Common myeloid progenitor, CD34-positive (primary cell): ENCODE data around the gene SUMO3. TPM values are rescaled to one million over a fixed set of nuclear protein-coding genes. Genes with fewer than 3 reads are reported as not detected.

Source experiments
- CTCF ChIA-PET: fragments of 350-600 bp; sonication (Branson Sonifier 250); formaldehyde crosslinking; loops from one replicate; lab custom pipeline; 2021; ENCODE audit warnings: antibody characterized with exemption; lab: Charles Lee
- POLR2A ChIA-PET: fragments of 350-600 bp; sonication (Branson Sonifier 250); formaldehyde crosslinking; loops from one replicate; lab custom pipeline; 2021; ENCODE audit warnings: antibody characterized with exemption; lab: Charles Lee
- DNase-seq, 3 donors: peaks; one replicate each; pipeline versions ENCODE4 v3.0.0 to v3.0.0-alpha.2; 2013
- H3K27ac ChIP-seq, 2 experiments: 1 replicate in 1 of 2; 2 replicates in 1 of 2; pipeline ENCODE4 v1.7.0; 2013; ENCODE audit warnings: inconsistent platforms in 2 of 2, low read length in 2 of 2, mild to moderate bottlenecking in 2 of 2, low read depth in 1 of 2, moderate library complexity in 1 of 2; ENCODE audit not compliant: severe bottlenecking in 2 of 2, insufficient read depth in 1 of 2, poor library complexity in 1 of 2
- H3K27me3 ChIP-seq, 5 experiments: replicated peaks in 2 of 5; 1 replicate in 3 of 5; 2 replicates in 2 of 5; pipeline versions ENCODE4 v1.6.1 to v1.7.0; 2013; ENCODE audit warnings: low read length in 4 of 5, mild to moderate bottlenecking in 2 of 5, moderate library complexity in 2 of 5, inconsistent platforms in 1 of 5; ENCODE audit not compliant: insufficient read depth in 5 of 5, control insufficient read depth in 4 of 5
- H3K36me3 ChIP-seq, 4 experiments: 1 replicate in 2 of 4; 2 replicates in 2 of 4; pipeline versions ENCODE4 v1.6.1 to v1.7.0; 2013; ENCODE audit warnings: low read length in 3 of 4, control low read depth in 1 of 4, mild to moderate bottlenecking in 1 of 4; ENCODE audit not compliant: control insufficient read depth in 4 of 4, insufficient read depth in 4 of 4
- H3K4me1 ChIP-seq, 4 experiments: 1 replicate in 3 of 4; 2 replicates in 1 of 4; pipeline versions ENCODE4 v1.6.1 to v1.7.1; 2013; ENCODE audit warnings: low read length in 3 of 4, mild to moderate bottlenecking in 3 of 4, control low read depth in 1 of 4, inconsistent platforms in 1 of 4, moderate library complexity in 1 of 4; ENCODE audit not compliant: control insufficient read depth in 4 of 4, insufficient read depth in 4 of 4; ENCODE audit errors: control extremely low read depth in 1 of 4
- H3K4me3 ChIP-seq, 7 experiments: 1 replicate in 4 of 7; 2 replicates in 3 of 7; pipeline versions ENCODE4 v1.5.1 to v1.7.0; 2013; ENCODE audit warnings: mild to moderate bottlenecking in 7 of 7, low read length in 6 of 7, moderate library complexity in 6 of 7, inconsistent platforms in 2 of 7, low read depth in 2 of 7, control low read depth in 1 of 7; ENCODE audit not compliant: insufficient read depth in 4 of 7, control insufficient read depth in 1 of 7; ENCODE audit errors: extremely low read depth in 1 of 7
- H3K9me3 ChIP-seq, 5 experiments: 1 replicate in 4 of 5; 2 replicates in 1 of 5; pipeline versions ENCODE4 v1.6.1 to v1.7.1; 2013; ENCODE audit warnings: low read length in 4 of 5, mild to moderate bottlenecking in 2 of 5, inconsistent platforms in 1 of 5, low read depth in 1 of 5, moderate library complexity in 1 of 5; ENCODE audit not compliant: control insufficient read depth in 4 of 5, insufficient read depth in 2 of 5; ENCODE audit errors: control extremely low read depth in 1 of 5
- WGBS: methylation state at CpG from one replicate; pipeline ENCODE4 v1.1.5; 2013; ENCODE audit not compliant: insufficient coverage; 5-methylcytosine and 5-hydroxymethylcytosine counted together
- polyA plus RNA-seq: library from polyadenylated mRNA; unstranded; fragments of 120-200 nt; gene quantifications from one replicate; pipeline ENCODE4 v1.2.1, GENCODE V29; 2013

The SUMO3 gene
- 109 TPM for polyA plus RNA-seq

DNA sequence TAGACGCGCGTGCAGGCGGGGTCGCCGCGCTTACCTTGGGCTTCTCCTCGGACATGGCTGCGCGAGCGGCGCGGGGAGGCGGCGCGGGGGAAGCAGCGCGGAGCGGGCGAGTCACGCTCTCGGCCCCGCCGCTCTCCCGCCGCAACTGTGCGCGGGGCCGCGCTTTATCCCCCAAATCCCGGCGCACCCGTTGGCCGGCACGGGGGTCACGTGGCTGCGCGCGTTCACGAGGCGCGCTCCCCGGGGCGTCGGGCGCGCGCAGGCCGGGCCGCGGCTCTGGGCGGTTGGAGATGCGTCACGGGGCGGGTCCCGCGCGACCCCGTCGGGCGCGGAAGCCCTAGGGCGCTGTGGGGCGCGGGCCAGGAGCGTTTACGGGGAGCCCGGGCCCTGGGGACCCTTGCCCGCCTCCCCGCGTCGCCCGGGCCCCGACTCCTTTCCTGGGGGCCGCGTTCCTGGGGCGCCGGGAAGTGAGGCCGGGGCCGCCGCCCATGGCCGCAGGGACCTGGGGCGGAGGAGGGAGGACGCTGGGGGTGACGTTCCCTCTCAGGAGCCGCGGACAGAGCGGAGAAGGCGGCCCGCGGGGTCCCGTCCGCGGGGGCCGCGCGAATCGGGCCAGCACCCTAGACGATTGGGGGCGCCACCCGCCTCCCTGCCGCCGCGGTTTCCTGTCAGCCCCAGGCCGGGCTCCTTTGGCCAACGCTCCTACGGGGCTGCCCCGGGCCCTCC, at the start of gene SUMO3:
Gene SUMO3, minus strand, starts transcription at position 149 of the 726 bp plus-strand sequence. Its CDS starts 94 bp downstream, at position 55.
- Histone ChIP-seq H3K4me3 (peak within 1 kb of the TSS; percentile 52 to 81 (median 73)), H3K9me3 (peaks cover 3 to 24% (median 12%) of the 10 kb centered on the region in 5 experiments), H3K27ac (peak within 1 kb of the TSS; percentile 74 to 91), H3K27me3 (no peaks in the 10 kb centered on the region), H3K4me1 (peaks cover 0 to 20% (median 15%) of the 10 kb centered on the region in 4 experiments), H3K36me3 (peaks cover 0 to 9% (median 7%) of the 10 kb centered on the region in 4 experiments)
- WGBS, result 0% methylated on average over 80 of the region's 108 CpGs
- CTCF ChIA-PET, result no interaction called here
- DNase-seq, result peak; percentile 84 to 94 (median 93)
- POLR2A ChIA-PET, result no interaction called here

- DNase-seq, result no peak
- H3K27me3 ChIP-seq, result no peaks in the 10 kb centered on the region
- 99% methylated on average over 8 of the region's 15 CpGs for WGBS
- no peak overlapping the region for H3K4me3 ChIP-seq
- CTCF ChIA-PET, result interaction anchor here (0.8 to 2.2 kb wide), 6 partner anchors 8 to 64 kb away, joined by 3 to 8 read pairs (median 4); no protein-coding TSS in a partner anchor
- peaks cover 45 to 84% (median 74%) of the 10 kb centered on the region in 4 experiments for H3K4me1 ChIP-seq
- POLR2A ChIA-PET, result interaction anchor here (0.7 kb wide), 1 partner anchor 20 kb away, joined by 3 read pairs; no protein-coding TSS in a partner anchor
- H3K27ac ChIP-seq, result no peak overlapping the region
- H3K9me3 ChIP-seq, result no peaks in the 10 kb centered on the region
- H3K36me3 ChIP-seq, result peaks cover 0 to 32% (median 17%) of the 10 kb centered on the region in 4 experiments
Observed at GRCh38 chr21:44867464-44867863, 49.6 kb upstream of the SUMO3 start.

DNA sequence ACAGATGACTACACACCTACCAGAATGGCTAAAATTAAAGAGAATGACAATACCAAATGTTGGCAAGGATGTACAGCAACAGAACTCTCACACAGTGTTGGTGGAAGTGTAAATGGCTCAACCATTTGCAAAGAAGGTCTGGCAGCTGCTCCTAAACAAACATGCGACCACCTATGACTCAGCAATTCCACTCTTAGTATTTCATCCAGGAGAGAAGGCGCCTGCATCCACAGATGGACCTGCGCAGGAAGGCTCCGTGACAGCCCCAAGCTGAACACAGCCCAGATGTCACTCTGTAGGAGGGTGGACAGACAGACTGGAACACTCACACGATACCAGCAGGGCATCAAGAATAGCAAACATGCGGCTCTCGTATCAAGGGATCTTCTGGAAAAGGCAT, 48.9 kb upstream of the SUMO3 start:
- CTCF ChIA-PET, result interaction anchor here (0.8 to 2.2 kb wide), 8 partner anchors 9 to 63 kb away, joined by 3 to 8 read pairs (median 4); no protein-coding TSS in a partner anchor
- H3K27ac ChIP-seq, result no peak overlapping the region
- WGBS, result 68% methylated on average over 7 of the region's 7 CpGs
- POLR2A ChIA-PET, result interaction anchor here (0.7 kb wide), 1 partner anchor 14 kb away, joined by 3 read pairs; no protein-coding TSS in a partner anchor
- DNase-seq, result peak in 2 of 3 donors; percentile 66 to 72
- peak overlapping the region in 1 of 7 experiments; percentile 17 for H3K4me3 ChIP-seq
- H3K27me3 ChIP-seq, result no peaks in the 10 kb centered on the region
- no peaks in the 10 kb centered on the region for H3K9me3 ChIP-seq
- peaks cover 39 to 77% (median 67%) of the 10 kb centered on the region in 4 experiments for H3K4me1 ChIP-seq
- H3K36me3 ChIP-seq, result peaks cover 0 to 36% (median 20%) of the 10 kb centered on the region in 4 experiments

DNA sequence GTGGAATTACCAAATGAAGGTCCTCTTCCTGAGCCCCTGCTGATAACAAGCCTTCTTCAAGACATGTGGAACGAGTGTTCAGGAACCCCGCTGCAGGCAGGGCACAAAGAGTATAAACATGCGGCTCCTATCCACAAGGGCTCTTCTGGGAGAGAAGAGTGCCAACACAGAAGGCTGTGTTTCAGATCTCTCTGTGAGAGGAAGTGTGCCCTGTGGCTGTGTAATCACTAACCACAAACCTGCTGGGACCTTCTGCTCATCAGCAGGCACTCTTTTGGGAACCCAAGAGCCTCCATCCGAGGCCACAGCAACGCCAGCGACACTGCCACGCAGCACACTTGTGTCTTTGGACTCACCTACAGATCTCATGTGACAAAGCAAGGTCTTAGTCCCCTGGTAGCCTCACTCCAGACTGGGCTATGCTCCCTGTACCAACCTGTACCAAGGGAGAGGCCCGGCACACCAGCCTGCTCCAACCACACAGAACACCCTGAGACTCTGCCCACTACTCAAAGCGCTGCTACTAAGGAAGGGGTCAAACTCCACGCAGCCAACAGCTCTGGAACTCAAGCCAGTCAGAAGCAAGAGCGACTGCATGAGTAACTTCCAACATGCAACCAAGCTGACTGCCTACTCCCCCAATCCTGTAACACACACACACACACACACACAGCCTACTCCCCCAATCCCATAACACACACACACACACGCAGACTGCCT, 47.9 kb upstream of the SUMO3 start:
- 36% methylated on average over 11 of the region's 12 CpGs for WGBS
- Histone ChIP-seq H3K4me1 (peaks cover 34 to 66% (median 56%) of the 10 kb centered on the region in 4 experiments), H3K9me3 (no peaks in the 10 kb centered on the region), H3K36me3 (peaks cover 2 to 46% (median 27%) of the 10 kb centered on the region in 4 experiments), H3K27me3 (no peaks in the 10 kb centered on the region), H3K4me3 (peak overlapping the region in 3 of 7 experiments; percentile 13 to 52 (median 32)), H3K27ac (peak overlapping the region in 1 of 2 experiments; percentile 11)
- ChIA-PET CTCF (interaction anchor here (1.0 kb wide), 1 partner anchor 18 kb away, joined by 3 read pairs; no protein-coding TSS in a partner anchor), POLR2A (interaction anchor here (1.0 kb wide), 2 partner anchors 11 to 50 kb away, joined by 3 to 5 read pairs; no protein-coding TSS in a partner anchor)
- DNase-seq, result peak in 2 of 3 donors; percentile 76 to 86

GRCh38 chr21:44862869-44863685, 45.2 kb upstream of the SUMO3 start:
- DNase-seq, result no peak
- ChIA-PET POLR2A (no interaction called here), CTCF (interaction anchor here (1.2 to 1.6 kb wide), 2 partner anchors 45 to 70 kb away, joined by 3 read pairs; no protein-coding TSS in a partner anchor)
- 98% methylated on average over 11 of the region's 25 CpGs for WGBS
- H3K27ac ChIP-seq, result no peak overlapping the region
- H3K9me3 ChIP-seq, result no peaks in the 10 kb centered on the region
- peaks cover 4 to 68% (median 45%) of the 10 kb centered on the region in 4 experiments for H3K36me3 ChIP-seq
- H3K4me1 ChIP-seq, result peaks cover 20 to 42% (median 34%) of the 10 kb centered on the region in 4 experiments
- H3K27me3 ChIP-seq, result no peaks in the 10 kb centered on the region
- no peak overlapping the region for H3K4me3 ChIP-seq

- DNase-seq, result no peak
- H3K4me3 ChIP-seq, result no peak overlapping the region
- ChIA-PET CTCF (no interaction called here), POLR2A (no interaction called here)
- no peaks in the 10 kb centered on the region for H3K9me3 ChIP-seq
- no peaks in the 10 kb centered on the region for H3K27me3 ChIP-seq
- 87% methylated on average over 9 of the region's 10 CpGs for WGBS
- peaks cover 0 to 36% (median 17%) of the 10 kb centered on the region in 4 experiments for H3K4me1 ChIP-seq
- H3K36me3 ChIP-seq, result peaks cover 9 to 83% (median 57%) of the 10 kb centered on the region in 4 experiments
- no peak overlapping the region for H3K27ac ChIP-seq
Observed at GRCh38 chr21:44858791-44859190, 40.9 kb upstream of the SUMO3 start.
